ENCODE data around the gene GINS2. TPM values are rescaled to one million over a fixed set of nuclear protein-coding genes. Genes with fewer than 3 reads are reported as not detected.

GINS2 gene
- total RNA-seq, 1 experiment from 2014 or later = 20.2 TPM

DNA sequence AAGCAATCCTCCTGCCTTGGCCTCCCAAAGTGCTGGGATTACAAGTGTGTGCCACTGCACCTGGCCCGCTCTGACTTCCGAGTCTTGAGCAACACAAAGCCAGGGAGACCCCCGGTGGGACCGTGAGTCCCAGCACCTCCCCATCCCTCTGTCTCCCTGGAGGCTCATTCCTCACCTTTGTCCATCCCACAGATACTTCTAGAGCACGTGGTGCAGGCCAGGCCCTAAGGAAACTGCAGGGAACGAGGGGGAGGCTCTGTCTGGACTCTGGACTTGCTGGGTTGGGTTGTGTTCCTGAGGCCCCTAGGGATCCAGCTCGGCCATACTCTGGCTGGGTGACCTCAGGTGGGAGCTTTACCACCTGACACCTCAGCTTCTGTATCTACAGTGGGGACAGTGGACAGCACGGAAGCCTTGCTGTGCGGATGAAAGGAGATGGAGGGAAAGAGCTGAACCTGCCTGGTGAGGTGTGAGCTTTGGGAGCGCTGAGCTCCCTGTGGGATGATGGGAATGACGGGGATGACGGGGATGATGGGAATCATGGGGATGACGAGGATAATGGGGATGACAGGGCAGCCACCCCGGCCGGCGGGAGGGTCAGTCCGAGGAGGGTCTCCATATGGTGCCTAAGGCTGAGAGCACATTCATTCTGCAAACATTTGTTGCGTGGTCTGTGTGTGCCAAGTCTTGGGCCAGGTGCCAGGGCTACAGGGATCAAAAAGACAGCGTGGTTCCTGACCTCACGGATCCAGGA is 35.5 kb upstream of the GINS2 start:
- DNase-seq = no peak
- intact Hi-C loops (cut with micrococcal nuclease; ENCODE audit: unreplicated experiment) = loop anchor here (10.0 kb wide), 1 partner anchor 50 kb away; no protein-coding TSS in a partner anchor

DNA sequence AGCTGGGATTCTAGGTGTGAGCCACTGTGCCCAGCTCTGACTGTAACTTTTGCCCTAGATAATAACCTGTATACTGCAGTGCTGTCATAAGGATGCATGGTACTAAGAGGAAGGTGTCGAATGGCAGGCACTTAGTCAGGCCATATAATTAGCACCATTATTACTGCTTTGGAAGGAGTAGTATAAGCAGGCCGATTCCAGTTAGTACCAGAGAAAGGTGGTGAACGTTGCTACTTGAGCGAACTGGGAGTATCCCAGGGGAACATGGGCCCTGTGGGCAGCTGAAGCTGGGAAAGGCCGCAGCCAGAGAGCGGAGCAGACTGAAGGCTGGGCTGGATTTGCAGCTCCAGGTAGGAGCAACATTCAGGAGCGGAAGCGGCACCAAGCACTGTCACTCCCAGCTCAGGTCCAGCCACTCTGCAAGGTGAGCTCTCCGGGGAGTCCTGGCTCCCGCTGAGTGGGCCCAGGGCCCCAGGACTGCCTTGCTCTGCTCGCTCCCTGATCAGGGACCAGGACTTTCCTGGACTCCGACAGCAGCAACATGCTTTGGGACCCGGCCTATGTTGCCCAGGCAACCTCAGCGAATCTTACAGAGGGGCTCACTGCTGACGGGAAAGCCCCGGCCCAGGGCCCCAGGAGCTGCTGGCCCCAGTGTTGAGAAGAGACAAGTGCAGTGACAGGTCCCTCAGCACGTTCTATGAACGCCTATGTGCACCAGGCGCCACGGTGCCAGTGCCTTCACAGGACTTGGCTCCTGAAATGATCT is 33.6 kb upstream of the GINS2 start:
- H3K4me1 ChIP-seq (replicated peaks; ENCODE audit: insufficient read depth) = peaks cover 28% of the 10 kb centered on the region
- H3F3A ChIP-seq (ENCODE audit: insufficient read depth, low read depth) = peaks cover 25% of the 10 kb centered on the region; the same call in 1 of the 2 replicates
- peak in 1 of 2 experiments; percentile 49 for DNase-seq
- H3K9me2 ChIP-seq (ENCODE audit: insufficient read depth) = no peaks in the 10 kb centered on the region
- H3K27me3 ChIP-seq (ENCODE audit: insufficient read depth, low read depth) = no peaks in the 10 kb centered on the region
- peaks cover 19% of the 10 kb centered on the region for H4K20me1 ChIP-seq (ENCODE audit: insufficient read depth)
- no peak overlapping the region for H3K4me3 ChIP-seq
- no peak overlapping the region for H3K27ac ChIP-seq
- ChIA-PET POLR2A (ENCODE audit: unreplicated experiment) (no interaction called here), CTCF (no interaction called here)
- BruUV-seq (replicated peaks) = no TSS peak
- H3K36me3 ChIP-seq (ENCODE audit: low read depth) = no peaks in the 10 kb centered on the region
- intact Hi-C loops (cut with micrococcal nuclease; ENCODE audit: unreplicated experiment) = loop anchor here (10.0 kb wide), 1 partner anchor 52 kb away; no protein-coding TSS in a partner anchor
- H2AFZ ChIP-seq = no peak overlapping the region
- peak overlapping the region; percentile 34; the same call in 1 of the 2 replicates for H3K4me2 ChIP-seq
- no peak for TF ChIP-seq EZH2 (IDR thresholded peaks at IDR 0.05; ENCODE audit: low read depth)
- TF ChIP-seq, protein P1, sequence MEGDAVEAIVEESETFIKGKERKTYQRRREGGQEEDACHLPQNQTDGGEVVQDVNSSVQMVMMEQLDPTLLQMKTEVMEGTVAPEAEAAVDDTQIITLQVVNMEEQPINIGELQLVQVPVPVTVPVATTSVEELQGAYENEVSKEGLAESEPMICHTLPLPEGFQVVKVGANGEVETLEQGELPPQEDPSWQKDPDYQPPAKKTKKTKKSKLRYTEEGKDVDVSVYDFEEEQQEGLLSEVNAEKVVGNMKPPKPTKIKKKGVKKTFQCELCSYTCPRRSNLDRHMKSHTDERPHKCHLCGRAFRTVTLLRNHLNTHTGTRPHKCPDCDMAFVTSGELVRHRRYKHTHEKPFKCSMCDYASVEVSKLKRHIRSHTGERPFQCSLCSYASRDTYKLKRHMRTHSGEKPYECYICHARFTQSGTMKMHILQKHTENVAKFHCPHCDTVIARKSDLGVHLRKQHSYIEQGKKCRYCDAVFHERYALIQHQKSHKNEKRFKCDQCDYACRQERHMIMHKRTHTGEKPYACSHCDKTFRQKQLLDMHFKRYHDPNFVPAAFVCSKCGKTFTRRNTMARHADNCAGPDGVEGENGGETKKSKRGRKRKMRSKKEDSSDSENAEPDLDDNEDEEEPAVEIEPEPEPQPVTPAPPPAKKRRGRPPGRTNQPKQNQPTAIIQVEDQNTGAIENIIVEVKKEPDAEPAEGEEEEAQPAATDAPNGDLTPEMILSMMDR (conservative IDR thresholded peaks at IDR 0.05) = no peak
- H3K79me2 ChIP-seq (ENCODE audit: low read depth) = no peaks in the 10 kb centered on the region
- no peaks in the 10 kb centered on the region for H3K9me3 ChIP-seq (ENCODE audit: insufficient read depth, low read depth)

More for the DNA sequence above, 35.5 kb upstream of the GINS2 start:
- no peaks in the 10 kb centered on the region for H3K36me3 ChIP-seq (ENCODE audit: low read depth)
- no peak overlapping the region for H3K4me2 ChIP-seq
- H2AFZ ChIP-seq = no peak overlapping the region
- H4K20me1 ChIP-seq (ENCODE audit: insufficient read depth) = peaks cover 11% of the 10 kb centered on the region; the same call in 1 of the 2 replicates
- no peak overlapping the region for H3K4me3 ChIP-seq
- no peaks in the 10 kb centered on the region for H3K9me3 ChIP-seq (ENCODE audit: insufficient read depth, low read depth)
- H3K4me1 ChIP-seq (replicated peaks; ENCODE audit: insufficient read depth) = peaks cover 28% of the 10 kb centered on the region
- no peaks in the 10 kb centered on the region for H3K9me2 ChIP-seq (ENCODE audit: insufficient read depth)
- BruUV-seq (replicated peaks) = no TSS peak
- ChIA-PET CTCF (interaction anchor here (0.6 kb wide), 1 partner anchor 33 kb away, joined by 14 read pairs; no protein-coding TSS in a partner anchor), POLR2A (ENCODE audit: unreplicated experiment) (no interaction called here)
- no peak for TF ChIP-seq EZH2 (IDR thresholded peaks at IDR 0.05; ENCODE audit: low read depth)
- H3F3A ChIP-seq (ENCODE audit: insufficient read depth, low read depth) = peaks cover 17% of the 10 kb centered on the region; the same call in 1 of the 2 replicates
- H3K27ac ChIP-seq = no peak overlapping the region
- H3K27me3 ChIP-seq (ENCODE audit: insufficient read depth, low read depth) = no peaks in the 10 kb centered on the region
- H3K79me2 ChIP-seq (ENCODE audit: low read depth) = no peaks in the 10 kb centered on the region

DNA sequence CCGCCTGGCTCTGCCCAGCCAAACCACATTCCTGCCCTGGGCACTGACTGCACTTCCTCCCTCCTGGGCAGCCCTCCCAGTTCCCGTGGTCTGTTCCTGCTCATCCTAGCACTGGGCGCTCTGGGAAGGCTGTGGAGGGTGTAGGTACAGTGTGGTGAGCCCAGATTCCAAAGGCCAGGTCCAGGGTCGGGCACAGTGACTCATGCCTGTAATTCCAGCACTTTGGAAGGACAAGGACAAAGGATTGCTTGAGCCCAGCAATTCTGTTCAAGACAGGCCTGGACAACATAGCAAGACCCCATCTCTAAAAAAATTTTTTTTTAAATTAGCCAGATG is 31.5 kb upstream of the GINS2 start:
- Histone ChIP-seq H3F3A (ENCODE audit: insufficient read depth, low read depth) (peaks cover 25% of the 10 kb centered on the region; the same call in 1 of the 2 replicates), H3K4me2 (no peak overlapping the region), H3K36me3 (ENCODE audit: low read depth) (no peaks in the 10 kb centered on the region), H3K4me1 (replicated peaks; ENCODE audit: insufficient read depth) (peaks cover 28% of the 10 kb centered on the region), H3K27me3 (ENCODE audit: insufficient read depth, low read depth) (no peaks in the 10 kb centered on the region), H3K9me2 (ENCODE audit: insufficient read depth) (no peaks in the 10 kb centered on the region), H3K79me2 (ENCODE audit: low read depth) (no peaks in the 10 kb centered on the region), H3K9me3 (ENCODE audit: insufficient read depth, low read depth) (no peaks in the 10 kb centered on the region), H3K4me3 (no peak overlapping the region), H2AFZ (no peak overlapping the region), H4K20me1 (ENCODE audit: insufficient read depth) (peaks cover 19% of the 10 kb centered on the region), H3K27ac (peak overlapping the region; percentile 10; the same call in 1 of the 2 replicates)
- peak; percentile 64 to 87 for DNase-seq
- intact Hi-C loops (cut with micrococcal nuclease; ENCODE audit: unreplicated experiment) = loop anchor here (2.0 to 10.0 kb wide), 2 partner anchors 27 to 55 kb away; no protein-coding TSS in a partner anchor
- POLR2A ChIA-PET (ENCODE audit: unreplicated experiment) = interaction anchor here (0.6 kb wide), 3 partner anchors 41 to 330 kb away, joined by 3 to 7 read pairs (median 3); no protein-coding TSS in a partner anchor
- CTCF ChIA-PET = interaction anchor here (0.6 to 1.1 kb wide), 8 partner anchors 9 to 517 kb away, joined by 3 to 6 read pairs (median 4); no protein-coding TSS in a partner anchor
- BruUV-seq (replicated peaks) = no TSS peak
- no peak for TF ChIP-seq EZH2 (IDR thresholded peaks at IDR 0.05; ENCODE audit: low read depth)
- TF ChIP-seq, protein P1 (conservative IDR thresholded peaks at IDR 0.05) = no peak
